BLaER1 (cell line): Measurements from ENCODE around the gene MOB3B.

Source experiments
- H3K27ac ChIP-seq: shearing (Covaris generic); formaldehyde crosslinking; 2 replicates; pipeline ENCODE4 v1.8.1; 2022
- H3K27me3 ChIP-seq: shearing (Covaris generic); formaldehyde crosslinking; 2 replicates; pipeline ENCODE4 v1.8.1; 2022
- H3K36me3 ChIP-seq: shearing (Covaris generic); formaldehyde crosslinking; 2 replicates; pipeline ENCODE4 v1.8.1; 2022
- H3K4me1 ChIP-seq: shearing (Covaris generic); formaldehyde crosslinking; 2 replicates; pipeline ENCODE4 v1.8.1; 2022
- H3K4me2 ChIP-seq: shearing (Covaris generic); formaldehyde crosslinking; 2 replicates; pipeline ENCODE4 v1.8.1; 2022
- H3K4me3 ChIP-seq: shearing (Covaris generic); formaldehyde crosslinking; 2 replicates; pipeline ENCODE4 v1.8.1; 2022
- H3K9ac ChIP-seq: shearing (Covaris generic); formaldehyde crosslinking; 2 replicates; pipeline ENCODE4 v1.8.1; 2022
- H3K9me3 ChIP-seq: shearing (Covaris generic); formaldehyde crosslinking; 2 replicates; pipeline ENCODE4 v1.8.1; 2022
- H4K20me1 ChIP-seq: shearing (Covaris generic); formaldehyde crosslinking; 2 replicates; pipeline ENCODE4 v1.8.1; 2022
- Cebpa-rat ChIP-seq: shearing (Covaris generic); IDR thresholded peaks from 2 replicates; pipeline ENCODE4 v1.8.1; 2022

The MOB3B gene

GRCh38 chr9:27367175-27367798 is 162.3 kb downstream of the MOB3B start:
- TF ChIP-seq Cebpa-rat: no peak
- peaks cover 8% of the 10 kb centered on the region; the same call in 1 of the 2 replicates for H3K9me3 ChIP-seq
- 0 out of 2 replicates have a peak, but pooled peaks cover 8% of the 10 kb centered on the region for H4K20me1 ChIP-seq
- peak overlapping the region; percentile 30; the same call in 1 of the 2 replicates for H3K9ac ChIP-seq
- H3K27ac ChIP-seq: peak overlapping the region; percentile 4; the same call in 1 of the 2 replicates
- peak overlapping the region; percentile 79 for H3K4me2 ChIP-seq
- H3K4me3 ChIP-seq: no peak overlapping the region
- H3K36me3 ChIP-seq: no peaks in the 10 kb centered on the region
- H3K27me3 ChIP-seq: no peaks in the 10 kb centered on the region
- H3K4me1 ChIP-seq: peaks cover 50% of the 10 kb centered on the region

- no peaks in the 10 kb centered on the region for H3K36me3 ChIP-seq
- H3K4me3 ChIP-seq: no peak overlapping the region
- 0 out of 2 replicates have a peak overlapping the region, but pooled peaks have one; percentile 31 for H3K9ac ChIP-seq
- H3K27me3 ChIP-seq: no peaks in the 10 kb centered on the region
- H4K20me1 ChIP-seq: 0 out of 2 replicates have a peak, but pooled peaks cover 8% of the 10 kb centered on the region
- H3K27ac ChIP-seq: 0 out of 2 replicates have a peak overlapping the region, but pooled peaks have one; percentile 4
- peak overlapping the region; percentile 79 for H3K4me2 ChIP-seq
- TF ChIP-seq Cebpa-rat: no peak
- H3K9me3 ChIP-seq: peaks cover 4% of the 10 kb centered on the region; the same call in 1 of the 2 replicates
- H3K4me1 ChIP-seq: peaks cover 50% of the 10 kb centered on the region
Observed at GRCh38 chr9:27365707-27366376, 163.8 kb downstream of the MOB3B start.

GRCh38 chr9:27362447-27363210 is 167.0 kb downstream of the MOB3B start:
- H3K36me3 ChIP-seq: no peaks in the 10 kb centered on the region
- H3K4me3 ChIP-seq: no peak overlapping the region
- peaks cover 28% of the 10 kb centered on the region for H3K4me1 ChIP-seq
- no peak overlapping the region for H3K9ac ChIP-seq
- 0 out of 2 replicates have a peak, but pooled peaks cover 8% of the 10 kb centered on the region for H4K20me1 ChIP-seq
- no peak overlapping the region for H3K27ac ChIP-seq
- no peaks in the 10 kb centered on the region for H3K9me3 ChIP-seq
- no peak overlapping the region for H3K4me2 ChIP-seq
- no peak for TF ChIP-seq Cebpa-rat
- H3K27me3 ChIP-seq: no peaks in the 10 kb centered on the region

- Histone ChIP-seq H4K20me1 (0 out of 2 replicates have a peak, but pooled peaks cover 2% of the 10 kb centered on the region), H3K27ac (no peak overlapping the region), H3K4me3 (no peak overlapping the region), H3K27me3 (no peaks in the 10 kb centered on the region), H3K9me3 (no peaks in the 10 kb centered on the region), H3K36me3 (no peaks in the 10 kb centered on the region), H3K4me2 (no peak overlapping the region), H3K4me1 (peaks cover 16% of the 10 kb centered on the region), H3K9ac (no peak overlapping the region)
- TF ChIP-seq Cebpa-rat: no peak
Observed at GRCh38 chr9:27361492-27361891, 168.1 kb downstream of the MOB3B start.

- Histone ChIP-seq H3K4me3 (no peak overlapping the region), H3K27me3 (no peaks in the 10 kb centered on the region), H3K9me3 (no peaks in the 10 kb centered on the region), H4K20me1 (no peaks in the 10 kb centered on the region), H3K4me1 (no peaks in the 10 kb centered on the region), H3K27ac (no peak overlapping the region), H3K9ac (no peak overlapping the region), H3K4me2 (no peak overlapping the region), H3K36me3 (no peaks in the 10 kb centered on the region)
- no peak for TF ChIP-seq Cebpa-rat
Observed at GRCh38 chr9:27359763-27360162, 169.9 kb downstream of the MOB3B start.

- Histone ChIP-seq H3K4me1 (peaks cover 11% of the 10 kb centered on the region), H3K4me2 (no peak overlapping the region)
- TF ChIP-seq Cebpa-rat: no peak
Observed at GRCh38 chr9:27358007-27358406, 171.6 kb downstream of the MOB3B start.

GRCh38 chr9:27356446-27356845 is 173.2 kb downstream of the MOB3B start:
- Histone ChIP-seq H3K36me3 (no peaks in the 10 kb centered on the region), H3K9me3 (no peaks in the 10 kb centered on the region), H3K9ac (no peak overlapping the region), H4K20me1 (no peaks in the 10 kb centered on the region), H3K27ac (no peak overlapping the region), H3K4me2 (no peak overlapping the region), H3K4me1 (peaks cover 27% of the 10 kb centered on the region), H3K27me3 (no peaks in the 10 kb centered on the region), H3K4me3 (no peak overlapping the region)
- TF ChIP-seq Cebpa-rat: no peak

More at GRCh38 chr9:27358007-27358406, 171.6 kb downstream of the MOB3B start:
- Histone ChIP-seq H3K27ac (no peak overlapping the region), H3K36me3 (no peaks in the 10 kb centered on the region), H4K20me1 (no peaks in the 10 kb centered on the region), H3K9me3 (no peaks in the 10 kb centered on the region), H3K9ac (no peak overlapping the region), H3K27me3 (no peaks in the 10 kb centered on the region), H3K4me3 (no peak overlapping the region)

- H3K36me3 ChIP-seq: no peaks in the 10 kb centered on the region
- no peaks in the 10 kb centered on the region for H3K27me3 ChIP-seq
- H3K9me3 ChIP-seq: no peaks in the 10 kb centered on the region
- H3K4me1 ChIP-seq: peaks cover 28% of the 10 kb centered on the region
- no peak overlapping the region for H3K4me3 ChIP-seq
- no peaks in the 10 kb centered on the region for H4K20me1 ChIP-seq
- H3K27ac ChIP-seq: no peak overlapping the region
- no peak overlapping the region for H3K4me2 ChIP-seq
- no peak for TF ChIP-seq Cebpa-rat
- no peak overlapping the region for H3K9ac ChIP-seq
Observed at GRCh38 chr9:27355166-27355565, 174.4 kb downstream of the MOB3B start.

GRCh38 chr9:27353474-27354229 is 176.0 kb downstream of the MOB3B start:
- H3K27me3 ChIP-seq: no peaks in the 10 kb centered on the region
- H3K4me3 ChIP-seq: no peak overlapping the region
- H3K9ac ChIP-seq: no peak overlapping the region
- H3K4me1 ChIP-seq: peaks cover 28% of the 10 kb centered on the region
- no peak for TF ChIP-seq Cebpa-rat
- H3K9me3 ChIP-seq: no peaks in the 10 kb centered on the region
- no peak overlapping the region for H3K27ac ChIP-seq
- H3K36me3 ChIP-seq: no peaks in the 10 kb centered on the region
- no peaks in the 10 kb centered on the region for H4K20me1 ChIP-seq
- peak overlapping the region; percentile 57 for H3K4me2 ChIP-seq
